Measurements from ENCODE around the gene ZBTB17.
"Not testable (repeated sequence)": the region's sequence is repeated elsewhere in the genome, so short reads cannot be mapped to it uniquely, and the experiment has no call there.

Gene ZBTB17

DNA sequence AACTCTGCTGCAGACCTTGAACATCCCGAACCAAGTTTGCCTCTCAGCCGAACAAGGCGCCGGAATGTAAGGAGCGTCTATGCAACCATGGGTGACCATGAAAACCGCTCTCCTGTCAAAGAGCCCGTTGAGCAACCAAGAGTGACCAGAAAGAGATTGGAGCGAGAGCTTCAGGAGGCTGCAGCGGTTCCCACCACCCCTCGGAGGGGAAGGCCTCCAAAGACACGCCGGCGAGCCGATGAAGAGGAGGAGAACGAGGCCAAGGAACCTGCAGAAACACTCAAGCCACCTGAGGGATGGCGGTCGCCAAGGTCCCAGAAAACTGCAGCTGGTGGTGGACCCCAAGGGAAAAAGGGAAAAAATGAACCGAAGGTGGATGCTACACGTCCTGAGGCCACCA, 44.0 kb downstream of the ZBTB17 start:
- no peak for DNase-seq

DNA sequence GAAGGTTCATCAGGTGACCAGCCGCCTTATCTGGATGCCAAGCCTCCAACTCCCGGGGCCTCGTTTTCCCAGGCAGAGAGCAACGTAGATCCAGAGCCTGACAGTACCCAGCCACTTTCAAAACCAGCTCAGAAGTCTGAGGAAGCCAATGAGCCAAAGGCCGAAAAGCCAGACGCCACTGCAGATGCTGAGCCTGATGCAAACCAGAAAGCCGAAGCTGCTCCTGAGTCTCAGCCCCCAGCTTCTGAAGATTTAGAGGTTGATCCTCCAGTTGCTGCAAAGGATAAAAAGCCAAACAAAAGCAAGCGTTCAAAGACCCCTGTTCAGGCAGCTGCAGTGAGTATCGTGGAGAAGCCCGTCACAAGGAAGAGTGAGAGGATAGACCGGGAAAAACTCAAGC, 44.5 kb downstream of the ZBTB17 start:
- DNase-seq, result no peak

DNA sequence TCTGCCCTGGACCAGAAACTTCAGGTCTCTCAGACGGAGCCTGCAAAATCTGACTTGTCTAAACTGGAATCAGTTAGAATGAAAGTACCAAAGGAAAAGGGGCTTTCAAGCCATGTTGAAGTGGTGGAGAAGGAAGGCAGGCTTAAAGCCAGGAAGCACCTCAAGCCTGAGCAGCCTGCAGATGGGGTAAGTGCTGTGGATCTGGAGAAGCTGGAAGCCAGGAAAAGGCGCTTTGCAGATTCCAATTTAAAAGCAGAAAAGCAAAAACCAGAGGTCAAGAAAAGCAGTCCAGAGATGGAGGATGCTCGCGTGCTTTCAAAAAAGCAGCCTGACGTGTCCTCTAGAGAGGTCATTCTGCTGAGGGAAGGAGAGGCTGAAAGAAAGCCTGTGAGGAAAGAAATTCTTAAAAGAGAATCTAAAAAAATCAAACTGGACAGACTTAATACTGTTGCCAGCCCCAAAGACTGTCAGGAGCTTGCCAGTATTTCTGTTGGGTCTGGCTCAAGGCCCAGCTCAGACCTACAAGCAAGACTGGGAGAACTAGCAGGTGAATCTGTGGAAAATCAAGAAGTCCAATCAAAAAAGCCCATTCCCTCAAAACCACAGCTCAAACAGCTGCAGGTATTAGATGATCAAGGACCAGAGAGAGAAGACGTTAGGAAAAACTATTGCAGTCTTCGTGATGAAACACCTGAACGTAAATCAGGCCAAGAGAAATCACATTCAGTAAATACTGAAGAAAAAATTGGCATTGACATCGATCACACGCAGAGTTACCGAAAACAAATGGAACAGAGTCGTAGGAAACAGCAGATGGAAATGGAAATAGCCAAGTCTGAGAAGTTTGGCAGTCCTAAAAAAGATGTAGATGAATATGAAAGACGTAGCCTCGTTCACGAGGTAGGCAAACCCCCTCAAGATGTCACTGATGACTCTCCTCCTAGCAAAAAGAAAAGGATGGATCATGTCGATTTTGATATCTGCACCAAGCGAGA, 46.6 kb downstream of the ZBTB17 start:
- DNase-seq, result no peak

DNA sequence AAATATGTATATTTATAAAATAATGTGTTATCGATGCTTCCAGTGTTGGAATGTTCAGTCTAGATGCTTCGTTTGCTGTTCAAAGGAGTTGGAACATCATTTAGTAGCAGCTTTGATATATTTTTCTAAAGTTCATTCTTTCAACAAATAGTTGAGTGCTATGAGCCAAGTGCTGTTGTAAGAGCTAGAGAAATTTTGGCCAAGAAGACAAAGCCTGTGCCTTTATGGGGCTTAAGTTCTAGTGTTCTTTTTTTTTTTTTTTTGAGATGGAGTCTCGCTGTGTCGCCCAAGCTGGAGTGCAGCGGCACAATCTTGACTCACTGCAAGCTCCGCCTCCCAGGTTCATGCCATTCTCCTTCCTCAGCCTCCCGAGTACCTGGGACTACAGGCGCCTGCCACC, 49.5 kb downstream of the ZBTB17 start:
- not testable (repeated sequence) for DNase-seq

GRCh38 chr1:15923241-15923640, 52.7 kb downstream of the ZBTB17 start:
- DNase-seq, result no peak

GRCh38 chr1:15918962-15919715, 56.8 kb downstream of the ZBTB17 start:
- DNase-seq, result no peak

GRCh38 chr1:15916916-15917315, 59.0 kb downstream of the ZBTB17 start:
- no peak for DNase-seq

DNA sequence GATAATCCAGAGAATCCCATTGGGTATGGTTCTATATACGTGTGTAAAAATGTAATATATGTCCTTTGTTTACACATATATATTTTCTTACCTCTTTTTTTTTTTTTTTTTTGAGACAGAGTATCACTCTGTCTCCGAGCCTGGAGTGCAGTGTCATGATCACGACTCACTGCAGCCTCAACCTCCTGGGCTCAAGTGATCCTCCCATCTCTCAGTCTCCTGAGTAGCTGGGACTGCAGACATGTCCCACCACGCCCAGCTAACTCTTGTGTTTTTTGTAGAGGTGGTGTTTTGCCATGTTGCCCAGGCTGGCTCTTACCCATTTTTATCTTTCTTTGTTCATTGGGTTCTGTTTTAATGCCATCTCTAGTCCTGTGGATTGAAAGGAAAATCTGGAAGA, 59.5 kb downstream of the ZBTB17 start:
- DNase-seq, result no peak

DNA sequence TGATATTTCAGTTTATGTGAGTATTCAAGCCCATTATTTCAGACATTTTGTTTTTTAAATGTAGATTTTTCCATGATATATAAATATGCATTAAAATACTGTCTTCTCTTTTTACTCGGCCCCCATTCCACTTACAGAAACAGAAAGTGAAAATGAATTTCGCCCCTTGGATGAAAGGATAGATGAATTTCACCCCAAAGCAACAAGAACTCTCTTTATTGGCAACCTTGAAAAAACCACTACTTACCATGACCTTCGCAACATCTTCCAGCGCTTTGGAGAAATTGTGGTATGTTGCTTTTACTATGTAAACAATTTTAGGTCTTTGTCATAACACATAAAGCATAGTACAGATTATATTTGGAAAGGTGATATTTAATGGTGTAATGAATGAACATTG, 59.9 kb downstream of the ZBTB17 start:
- DNase-seq, result no peak

DNA sequence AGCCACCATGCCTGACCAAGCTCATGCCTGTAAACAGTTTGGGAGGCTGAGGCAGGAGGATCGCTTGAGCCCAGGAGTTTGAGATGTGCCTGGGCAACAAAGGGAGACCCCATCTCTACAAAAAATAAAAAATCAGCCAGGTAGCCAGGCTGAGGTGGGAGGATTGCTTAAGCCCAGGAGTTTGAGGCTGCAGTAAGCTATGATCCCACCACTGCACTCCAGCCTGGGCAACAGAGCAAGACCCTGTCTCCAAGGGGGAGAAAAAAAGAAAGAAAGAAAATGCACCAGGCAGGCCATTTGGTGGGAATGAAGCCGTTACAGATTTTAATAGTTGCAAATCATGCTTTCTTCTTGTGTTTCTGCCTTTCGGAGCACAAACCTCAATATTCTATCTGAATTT, 62.3 kb downstream of the ZBTB17 start:
- DNase-seq, result not testable (repeated sequence)

GRCh38 chr1:15911927-15912326, 64.0 kb downstream of the ZBTB17 start:
- no peak for DNase-seq

- no peak for DNase-seq
Observed at GRCh38 chr1:15911141-15911540, 64.8 kb downstream of the ZBTB17 start.

- DNase-seq, result no peak
Observed at GRCh38 chr1:15908597-15908996, 67.3 kb downstream of the ZBTB17 start.

DNA sequence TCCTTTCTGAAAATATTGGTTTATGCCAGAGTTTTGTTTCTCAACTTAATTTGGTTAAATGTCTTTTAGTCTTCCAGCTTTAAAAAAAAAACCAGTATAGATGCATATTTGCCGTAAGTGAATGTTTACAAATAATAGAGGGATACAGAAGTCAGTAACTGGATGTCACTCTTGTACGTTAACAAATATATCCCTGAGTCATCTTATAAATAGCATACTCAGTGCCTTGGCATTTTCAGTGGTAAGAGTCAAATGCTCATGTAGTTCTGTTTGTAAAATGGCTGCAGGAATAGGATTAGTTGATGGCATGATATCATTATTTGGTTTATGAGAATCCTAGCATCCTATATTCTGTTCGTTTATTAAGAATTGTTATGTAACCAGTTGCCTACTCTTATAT, 73.0 kb downstream of the ZBTB17 start:
- no peak for DNase-seq

DNA sequence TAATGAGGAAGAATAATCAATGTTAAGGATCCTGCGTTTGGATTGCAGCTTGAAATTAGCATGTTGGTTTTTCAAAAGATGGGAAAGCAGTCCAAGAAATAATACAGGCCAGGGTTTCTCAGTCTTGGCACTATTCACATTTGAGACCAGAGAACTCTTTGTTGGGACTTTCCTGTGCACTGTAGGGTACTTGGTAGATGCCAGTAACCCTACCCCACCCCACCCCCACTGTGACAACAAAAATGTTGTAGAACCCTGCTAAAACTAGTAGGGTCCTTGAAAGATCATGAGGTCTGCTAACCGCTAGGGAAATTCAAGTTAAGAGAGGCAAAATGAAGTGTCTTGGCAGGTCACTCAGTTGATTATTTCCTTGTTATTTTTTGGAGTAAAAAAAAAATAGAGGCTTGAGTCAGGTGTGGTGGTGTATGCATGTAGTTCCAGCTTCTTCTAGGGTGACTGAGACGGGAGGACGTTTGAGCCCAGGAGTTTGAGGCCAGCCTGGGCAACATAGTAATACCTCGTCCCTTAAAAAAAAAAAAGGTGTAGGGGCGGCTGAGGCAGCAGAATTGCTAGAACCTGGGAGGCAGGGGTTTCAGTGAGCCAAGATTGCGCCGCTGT, 75.1 kb downstream of the ZBTB17 start:
- DNase-seq, result no peak

- no peak for DNase-seq
Observed at GRCh38 chr1:15899266-15899665, 76.6 kb downstream of the ZBTB17 start.

DNA sequence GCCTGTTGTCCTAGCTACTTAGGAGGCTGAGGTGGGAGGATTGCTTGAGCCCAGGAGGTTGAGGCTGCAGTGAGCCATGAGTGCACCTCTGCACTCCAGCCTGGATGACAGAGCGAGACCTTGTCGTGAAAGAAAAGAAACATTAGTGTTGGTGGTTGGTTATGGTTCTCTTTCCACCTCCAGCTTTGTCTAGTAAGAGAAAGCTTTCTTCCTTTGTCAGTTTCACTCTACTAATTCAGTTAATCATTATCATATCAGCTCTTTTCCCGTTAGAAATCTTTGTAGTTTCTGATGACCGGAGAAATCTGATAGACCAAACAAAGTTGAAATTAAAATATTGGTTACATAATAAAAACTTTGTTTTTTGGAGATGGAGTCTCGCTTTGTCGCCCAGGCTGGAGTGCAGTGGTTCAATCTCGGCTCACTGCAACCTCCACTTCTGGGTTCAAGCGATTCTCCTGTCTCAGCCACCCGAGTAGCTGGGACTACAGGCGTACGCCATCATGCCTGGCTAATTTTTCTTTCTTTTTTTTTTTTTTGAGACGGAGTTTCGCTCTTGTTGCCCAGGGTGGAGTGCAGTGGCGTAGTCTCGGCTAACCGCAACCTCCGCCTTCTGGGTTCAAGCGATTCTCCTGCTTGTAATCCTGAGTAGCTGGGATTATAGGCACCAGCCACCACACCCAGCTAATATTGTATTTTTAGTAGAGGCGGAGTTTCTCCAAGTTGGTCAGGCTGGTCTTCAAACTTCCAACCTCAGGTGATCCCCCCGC, 78.9 kb downstream of the ZBTB17 start:
- not testable (repeated sequence) for DNase-seq

DNA sequence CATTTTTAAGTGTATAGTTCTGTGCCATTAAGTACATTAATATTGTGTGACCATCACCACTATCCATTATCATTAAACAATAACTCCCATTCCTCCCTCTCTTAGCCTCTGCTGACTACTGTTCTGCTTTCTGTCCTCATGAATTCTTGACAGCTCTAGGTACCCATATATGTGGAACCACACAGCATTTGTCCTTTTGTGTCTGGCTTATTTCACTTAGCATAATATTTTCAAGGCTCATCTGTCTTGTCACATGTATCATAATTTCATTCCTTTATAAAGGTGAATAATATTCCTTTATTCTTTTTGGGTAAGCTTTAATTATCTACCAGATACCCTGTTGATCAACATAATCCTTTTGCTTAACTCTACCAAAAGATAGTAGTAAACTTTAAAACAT, 80.7 kb downstream of the ZBTB17 start:
- DNase-seq, result no peak

DNA sequence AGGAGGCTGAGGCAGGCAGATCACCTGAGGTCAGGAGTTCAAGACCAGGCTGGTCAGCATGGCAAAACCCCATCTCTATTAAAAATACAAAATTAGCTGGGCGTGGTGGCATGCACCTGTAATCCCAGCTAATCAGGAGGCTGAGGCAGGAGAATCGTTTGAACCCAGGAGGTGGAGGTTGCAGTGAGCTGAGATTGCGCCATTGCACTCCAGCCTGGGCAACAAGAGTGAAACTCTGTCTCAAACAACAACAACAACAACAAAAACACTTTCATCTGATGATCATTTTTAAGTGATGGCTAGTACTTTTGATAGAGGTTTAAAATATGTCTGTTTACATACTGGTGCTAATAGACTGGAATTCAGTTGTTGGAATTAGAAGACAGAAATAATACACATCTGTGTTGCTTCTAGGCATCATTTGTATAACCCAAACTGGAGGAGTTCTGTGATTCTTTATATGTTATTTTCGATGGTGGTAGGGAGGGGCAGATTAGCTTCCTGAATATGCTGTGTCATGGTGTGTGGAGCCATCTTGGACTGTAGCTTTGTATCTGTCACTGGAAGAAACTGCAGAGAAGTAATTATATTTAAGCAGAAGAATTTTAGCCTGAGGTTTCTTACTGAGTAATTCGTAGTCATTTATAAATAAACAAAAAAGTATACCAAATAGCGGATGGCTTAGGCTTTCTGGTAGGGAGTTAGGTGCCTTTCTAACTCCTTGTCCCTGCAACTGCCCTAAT, 82.9 kb downstream of the ZBTB17 start:
- DNase-seq, result not testable (repeated sequence)

All from NCI-H1694 (cell line).